HepG2 (cell line): ENCODE measurements around the gene LENEP. TPM values are rescaled to one million over a fixed set of nuclear protein-coding genes. Genes with fewer than 3 reads are reported as not detected.

Experiments used
- FOXC1 ChIP-seq: sonication (generic); formaldehyde crosslinking; IDR thresholded peaks from 2 replicates; pipeline ENCODE4 v1.8.0; 2022; ENCODE audit warnings: mild to moderate bottlenecking, missing genetic modification reagents, borderline replicate concordance
- HNRNPK ChIP-seq: fragments of 200-400 bp; formaldehyde crosslinking; IDR thresholded peaks from 2 replicates; pipeline ENCODE4 v1.6.1; 2018; ENCODE audit warnings: low read length, low read depth, moderate library complexity, mild to moderate bottlenecking; ENCODE audit not compliant: poor library complexity, severe bottlenecking
- MAFF ChIP-seq: IDR thresholded peaks from 2 replicates; pipeline ENCODE4 v1.6.1; 2011; ENCODE audit warnings: low read depth, low read length, improper control_type of control experiment
- MAZ ChIP-seq, 2 experiments: sonication (generic) in 1 of 2; formaldehyde crosslinking in 1 of 2; IDR thresholded peaks; 2 replicates each; pipeline versions ENCODE4 v1.5.0 to v1.6.1; 2012 to 2020; ENCODE audit warnings: low read depth in 2 of 2, mild to moderate bottlenecking in 2 of 2, borderline replicate concordance in 1 of 2, improper control_type of control experiment in 1 of 2, low read length in 1 of 2, missing genetic modification reagents in 1 of 2, moderate library complexity in 1 of 2
- PITX1 ChIP-seq: sonication (generic); formaldehyde crosslinking; IDR thresholded peaks from 2 replicates; pipeline ENCODE4 v1.5.1; 2020; ENCODE audit warnings: mild to moderate bottlenecking, missing genetic modification reagents
- PRDM10 ChIP-seq: sonication (generic); formaldehyde crosslinking; IDR thresholded peaks from 2 replicates; pipeline ENCODE4 v1.4.0; 2020; ENCODE audit warnings: low read depth, missing genetic modification reagents
- RFX5 ChIP-seq: IDR thresholded peaks from 2 replicates; pipeline ENCODE4 v1.6.1; 2011; ENCODE audit warnings: low read depth, low read length, improper control_type of control experiment
- RNF2 ChIP-seq: fragments of 450-650 bp; conservative IDR thresholded peaks from 2 replicates; pipeline ENCODE4 v1.6.1; 2016; ENCODE audit warnings: low read depth
- SP140L ChIP-seq: sonication (generic); formaldehyde crosslinking; IDR thresholded peaks from 2 replicates; pipeline ENCODE4 v1.4.0; 2020; ENCODE audit warnings: missing genetic modification reagents, borderline replicate concordance
- WIZ ChIP-seq: sonication (generic); formaldehyde crosslinking; IDR thresholded peaks from 2 replicates; pipeline ENCODE4 v1.5.1; 2020; ENCODE audit warnings: mild to moderate bottlenecking, missing genetic modification reagents
- ZKSCAN8 ChIP-seq: IDR thresholded peaks from 2 replicates; pipeline ENCODE4 v1.6.1; 2016; ENCODE audit warnings: borderline replicate concordance, missing genetic modification reagents, missing compliant biosample characterization
- ZMYM3 ChIP-seq: sonication (generic); formaldehyde crosslinking; IDR thresholded peaks from 2 replicates; pipeline ENCODE4 v1.5.1; 2020; ENCODE audit warnings: mild to moderate bottlenecking, missing genetic modification reagents
- ZNF333 ChIP-seq: sonication (generic); formaldehyde crosslinking; IDR thresholded peaks from 2 replicates; pipeline ENCODE4 v1.4.0; 2020; ENCODE audit warnings: mild to moderate bottlenecking, missing genetic modification reagents, borderline replicate concordance
- ZNF430 ChIP-seq: sonication (generic); formaldehyde crosslinking; IDR thresholded peaks from 2 replicates; pipeline ENCODE4 v1.9.0; 2021; ENCODE audit warnings: mild to moderate bottlenecking, missing genetic modification reagents
- ZNF446 ChIP-seq: sonication (generic); formaldehyde crosslinking; IDR thresholded peaks from 2 replicates; pipeline ENCODE4 v1.5.0; 2020; ENCODE audit warnings: mild to moderate bottlenecking, missing genetic modification reagents
- ZNF530 ChIP-seq: sonication (generic); formaldehyde crosslinking; IDR thresholded peaks from 2 replicates; pipeline ENCODE4 v1.5.0; 2020; ENCODE audit warnings: low read depth, mild to moderate bottlenecking, missing genetic modification reagents
- ZNF615 ChIP-seq: sonication (generic); formaldehyde crosslinking; IDR thresholded peaks from 2 replicates; pipeline ENCODE4 v1.5.0; 2020; ENCODE audit warnings: mild to moderate bottlenecking, missing genetic modification reagents, borderline replicate concordance
- ZNF652 ChIP-seq: IDR thresholded peaks from 2 replicates; pipeline ENCODE4 v1.6.1; 2016; ENCODE audit warnings: low read depth, borderline replicate concordance
- ZNF850 ChIP-seq: sonication (generic); formaldehyde crosslinking; conservative IDR thresholded peaks from 2 replicates; pipeline ENCODE4 v1.9.0; 2021; ENCODE audit warnings: mild to moderate bottlenecking, missing genetic modification reagents
- polyA plus RNA-seq, 8 experiments: library from polyadenylated mRNA; depleted of rRNA in 3 of 8; stranded (reverse) in 7 of 8; unstranded in 1 of 8; fragments of >200 nt; fragmentation: Illumina TruSeq in 4 of 8; extraction: Trizol in 4 of 8; gene quantifications; 2 replicates each; pipeline versions ENCODE4 v1.2.1 to v1.2.3, GENCODE V29; 2011 to 2016; ENCODE audit warnings: low read depth in 4 of 8, missing spikeins in 1 of 8, mixed read lengths in 1 of 8; ENCODE audit not compliant: insufficient read depth in 1 of 8
- total RNA-seq, 5 experiments: library from RNA; depleted of rRNA; stranded (reverse); fragments of >200 nt; fragmentation: Illumina TruSeq; extraction: Trizol; gene quantifications; 2 replicates each; pipeline ENCODE4 v1.2.3, GENCODE V29; 2016; ENCODE audit warnings: low read depth in 1 of 5
- TF ChIP-seq, protein P1 (sequence below): sonication (generic); formaldehyde crosslinking; conservative IDR thresholded peaks from 2 replicates; pipeline ENCODE4 v1.5.0; 2020; ENCODE audit warnings: missing genetic modification reagents
- TF ChIP-seq, protein P2 (sequence below): sonication (generic); formaldehyde crosslinking; IDR thresholded peaks from 2 replicates; pipeline ENCODE4 v1.5.1; 2020; ENCODE audit warnings: missing genetic modification reagents, mild to moderate bottlenecking, borderline replicate concordance

LENEP gene
- total and polyA plus RNA-seq, 2 of the 13 experiments (the other 11 are each of a cell fraction or from before 2014, with no cell fraction given), result 0.29 TPM; not detected in 1

DNA sequence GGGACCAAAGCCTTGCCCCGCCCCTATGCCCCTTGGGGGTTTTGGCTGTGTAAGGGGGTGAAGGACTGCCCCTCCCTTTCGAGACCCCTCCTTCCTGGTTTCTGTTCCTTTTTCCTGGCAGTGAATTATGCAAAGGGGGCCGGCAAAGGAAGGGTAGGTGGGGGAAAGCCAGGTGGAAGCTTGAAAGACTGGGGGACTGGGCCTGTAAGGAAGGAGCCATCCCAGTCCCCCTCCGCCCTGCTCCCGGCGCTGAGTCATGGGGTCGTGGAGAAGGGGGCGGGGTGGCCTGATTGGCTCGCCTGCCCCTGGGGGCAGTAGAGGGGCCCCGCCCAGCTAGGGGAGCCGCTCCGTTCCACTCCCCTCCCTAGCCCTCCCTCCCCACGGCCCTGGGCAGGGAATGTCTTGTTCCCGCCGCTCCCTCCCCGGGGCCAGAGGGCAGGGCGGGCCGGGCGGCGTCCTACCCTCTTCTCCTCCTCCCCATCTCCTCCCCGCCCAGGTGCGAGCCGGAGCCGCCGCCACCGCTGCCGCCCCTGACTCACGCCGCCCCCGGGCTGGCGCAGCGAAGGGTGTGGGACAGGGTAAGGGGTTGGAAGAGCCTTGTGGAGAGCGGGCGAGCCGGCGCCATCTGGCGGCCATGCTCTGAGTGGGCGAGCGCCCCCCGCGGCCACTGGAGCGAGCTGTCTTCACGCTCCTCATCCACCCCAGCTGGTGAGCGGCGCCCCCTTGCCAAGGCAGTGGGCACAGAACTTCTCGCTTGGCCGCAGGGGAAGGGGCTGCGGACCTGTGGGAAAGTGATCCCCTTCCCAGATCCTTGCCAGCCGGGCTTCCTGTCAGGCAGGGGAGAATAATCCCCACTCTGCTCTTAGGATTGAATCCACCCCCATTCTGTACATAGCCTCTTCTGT lies 23.9 kb downstream of the LENEP start (continued):
- TF ChIP-seq FOXC1 (CRISPR knock-in tag) (peak; percentile 88), RFX5 (no peak), WIZ (CRISPR knock-in tag) (peak; percentile 60; the same call in 1 of the 2 replicates), ZKSCAN8 (CRISPR knock-in tag) (peak; percentile 90; the same call in 1 of the 2 replicates), HNRNPK (peak; percentile 99), PITX1 (peak; percentile 50; the same call in 1 of the 2 replicates), PRDM10 (peak; percentile 94), ZNF615 (CRISPR knock-in tag) (0 out of 2 replicates have a peak, but pooled peaks have one; percentile 94), ZNF530 (CRISPR knock-in tag) (no peak), MAZ (IDR thresholded peaks at IDR 0.05; ENCODE audit: borderline replicate concordance, low read depth, low read length) (peak; percentile 93), MAZ (CRISPR knock-in tag; IDR thresholded peaks at IDR 0.05; ENCODE audit: low read depth) (peak; percentile 99), RNF2 (peak; percentile 37; the same call in 1 of the 2 replicates), ZNF333 (CRISPR knock-in tag) (peak; percentile 84; the same call in 1 of the 2 replicates), MAFF (no peak), ZMYM3 (CRISPR knock-in tag) (peak; percentile 44; the same call in 1 of the 2 replicates), ZNF850 (CRISPR knock-in tag) (no peak), SP140L (CRISPR knock-in tag) (0 out of 2 replicates have a peak, but pooled peaks have one; percentile 82), ZNF430 (CRISPR knock-in tag) (no peak; the same call in 1 of the 2 replicates), ZNF446 (CRISPR knock-in tag) (peak; percentile 33; the same call in 1 of the 2 replicates), ZNF652 (CRISPR knock-in tag) (peak; percentile 56; the same call in 1 of the 2 replicates)
- TF ChIP-seq, protein P1, sequence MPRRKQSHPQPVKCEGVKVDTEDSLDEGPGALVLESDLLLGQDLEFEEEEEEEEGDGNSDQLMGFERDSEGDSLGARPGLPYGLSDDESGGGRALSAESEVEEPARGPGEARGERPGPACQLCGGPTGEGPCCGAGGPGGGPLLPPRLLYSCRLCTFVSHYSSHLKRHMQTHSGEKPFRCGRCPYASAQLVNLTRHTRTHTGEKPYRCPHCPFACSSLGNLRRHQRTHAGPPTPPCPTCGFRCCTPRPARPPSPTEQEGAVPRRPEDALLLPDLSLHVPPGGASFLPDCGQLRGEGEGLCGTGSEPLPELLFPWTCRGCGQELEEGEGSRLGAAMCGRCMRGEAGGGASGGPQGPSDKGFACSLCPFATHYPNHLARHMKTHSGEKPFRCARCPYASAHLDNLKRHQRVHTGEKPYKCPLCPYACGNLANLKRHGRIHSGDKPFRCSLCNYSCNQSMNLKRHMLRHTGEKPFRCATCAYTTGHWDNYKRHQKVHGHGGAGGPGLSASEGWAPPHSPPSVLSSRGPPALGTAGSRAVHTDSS (CRISPR knock-in tag), result no peak
- TF ChIP-seq, protein P2, sequence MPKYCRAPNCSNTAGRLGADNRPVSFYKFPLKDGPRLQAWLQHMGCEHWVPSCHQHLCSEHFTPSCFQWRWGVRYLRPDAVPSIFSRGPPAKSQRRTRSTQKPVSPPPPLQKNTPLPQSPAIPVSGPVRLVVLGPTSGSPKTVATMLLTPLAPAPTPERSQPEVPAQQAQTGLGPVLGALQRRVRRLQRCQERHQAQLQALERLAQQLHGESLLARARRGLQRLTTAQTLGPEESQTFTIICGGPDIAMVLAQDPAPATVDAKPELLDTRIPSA, result no peak; the same call in 1 of the 2 replicates
